ENCODE results near the gene FOXL3. TPM values are rescaled to one million over a fixed set of nuclear protein-coding genes. Genes with fewer than 3 reads are reported as not detected.

FOXL3 gene
- total RNA-seq, 1 donor from 2014 or later = not detected

- ATAC-seq (ENCODE audit: low read depth) = no peak
- Mint-ChIP-seq H3K4me3 (no peak overlapping the region), H3K4me1 (no peaks in the 10 kb centered on the region), H3K36me3 (ENCODE audit: low read depth) (no peaks in the 10 kb centered on the region), H3K27me3 (no peaks in the 10 kb centered on the region), H3K9me3 (no peaks in the 10 kb centered on the region), H3K27ac (no peak overlapping the region)
- intact Hi-C loops (cut with micrococcal nuclease) = loop anchor here (10.0 kb wide), 1 partner anchor 188 kb away; no protein-coding TSS in a partner anchor
- TF ChIP-seq CTCF (IDR thresholded peaks at IDR 0.05) = no peak
- ChIA-PET CTCF (no interaction called here), POLR2A (no interaction called here)
- DNase-seq = no peak
Measured at GRCh38 chr7:336810-337566, 47.0 kb downstream of the FOXL3 start.

GRCh38 chr7:337567-337951, 47.6 kb downstream of the FOXL3 start:
- CTCF ChIA-PET = no interaction called here
- H3K27me3 Mint-ChIP-seq = no peaks in the 10 kb centered on the region
- no peak overlapping the region for H3K27ac Mint-ChIP-seq
- POLR2A ChIA-PET = no interaction called here
- no peaks in the 10 kb centered on the region for H3K9me3 Mint-ChIP-seq
- ATAC-seq (ENCODE audit: low read depth) (no peak), DNase-seq (no peak)
- intact Hi-C loops (cut with micrococcal nuclease) = loop anchor here (10.0 kb wide), 1 partner anchor 187 kb away; no protein-coding TSS in a partner anchor
- TF ChIP-seq CTCF (IDR thresholded peaks at IDR 0.05) = no peak
- no peaks in the 10 kb centered on the region for H3K36me3 Mint-ChIP-seq (ENCODE audit: low read depth)
- no peak overlapping the region for H3K4me3 Mint-ChIP-seq
- H3K4me1 Mint-ChIP-seq = no peaks in the 10 kb centered on the region

GRCh38 chr7:338295-339061, 48.5 kb downstream of the FOXL3 start:
- no peaks in the 10 kb centered on the region for H3K36me3 Mint-ChIP-seq (ENCODE audit: low read depth)
- no peaks in the 10 kb centered on the region for H3K27me3 Mint-ChIP-seq
- ChIA-PET CTCF (no interaction called here), POLR2A (no interaction called here)
- H3K27ac Mint-ChIP-seq = no peak overlapping the region
- H3K9me3 Mint-ChIP-seq = no peaks in the 10 kb centered on the region
- TF ChIP-seq CTCF (IDR thresholded peaks at IDR 0.05) = no peak
- ATAC-seq (ENCODE audit: low read depth) (no peak), DNase-seq (no peak)
- H3K4me3 Mint-ChIP-seq = no peak overlapping the region
- intact Hi-C loops (cut with micrococcal nuclease) = loop anchor here (10.0 kb wide), 1 partner anchor 186 kb away; no protein-coding TSS in a partner anchor
- no peaks in the 10 kb centered on the region for H3K4me1 Mint-ChIP-seq

GRCh38 chr7:339062-339342, 49.0 kb downstream of the FOXL3 start:
- no peaks in the 10 kb centered on the region for H3K36me3 Mint-ChIP-seq (ENCODE audit: low read depth)

More at GRCh38 chr7:339062-339342, 49.0 kb downstream of the FOXL3 start:
- no peak for TF ChIP-seq CTCF (IDR thresholded peaks at IDR 0.05)
- no peak overlapping the region for H3K27ac Mint-ChIP-seq
- POLR2A ChIA-PET = no interaction called here
- CTCF ChIA-PET = no interaction called here
- no peaks in the 10 kb centered on the region for H3K27me3 Mint-ChIP-seq
- DNase-seq = no peak
- H3K4me1 Mint-ChIP-seq = no peaks in the 10 kb centered on the region
- no peaks in the 10 kb centered on the region for H3K9me3 Mint-ChIP-seq
- H3K4me3 Mint-ChIP-seq = no peak overlapping the region
- intact Hi-C loops (cut with micrococcal nuclease) = loop anchor here (10.0 kb wide), 1 partner anchor 186 kb away; no protein-coding TSS in a partner anchor
- ATAC-seq (ENCODE audit: low read depth) = no peak
